NB4 (cell line): ENCODE results near the gene GPR142.

Source experiments
- DNase-seq: peaks from one replicate; pipeline ENCODE4 v3.0.0; 2010; ENCODE audit warnings: low read depth
- H3K4me3 ChIP-seq: one replicate; pipeline ENCODE4 v1.5.1; 2011; ENCODE audit warnings: mild to moderate bottlenecking, low read depth, low read length, moderate library complexity
- MYC ChIP-seq: IDR thresholded peaks from 2 replicates; pipeline ENCODE4 v1.6.1; 2011; ENCODE audit warnings: low read depth, low read length
- POLR2A ChIP-seq: IDR thresholded peaks from 2 replicates; pipeline ENCODE4 v1.6.1; 2011; ENCODE audit warnings: mild to moderate bottlenecking; ENCODE audit not compliant: insufficient read length; ENCODE audit errors: extremely low read depth
- TF ChIP-seq, protein P1 (sequence below): IDR thresholded peaks from one replicate; pipeline ENCODE4 v1.5.1; 2012; ENCODE audit warnings: low read depth, low read length
- TF ChIP-seq, protein P2 (sequence below): IDR thresholded peaks from 2 replicates; pipeline ENCODE4 v1.6.1; 2011; ENCODE audit warnings: low read depth, low read length

GPR142 gene

DNA sequence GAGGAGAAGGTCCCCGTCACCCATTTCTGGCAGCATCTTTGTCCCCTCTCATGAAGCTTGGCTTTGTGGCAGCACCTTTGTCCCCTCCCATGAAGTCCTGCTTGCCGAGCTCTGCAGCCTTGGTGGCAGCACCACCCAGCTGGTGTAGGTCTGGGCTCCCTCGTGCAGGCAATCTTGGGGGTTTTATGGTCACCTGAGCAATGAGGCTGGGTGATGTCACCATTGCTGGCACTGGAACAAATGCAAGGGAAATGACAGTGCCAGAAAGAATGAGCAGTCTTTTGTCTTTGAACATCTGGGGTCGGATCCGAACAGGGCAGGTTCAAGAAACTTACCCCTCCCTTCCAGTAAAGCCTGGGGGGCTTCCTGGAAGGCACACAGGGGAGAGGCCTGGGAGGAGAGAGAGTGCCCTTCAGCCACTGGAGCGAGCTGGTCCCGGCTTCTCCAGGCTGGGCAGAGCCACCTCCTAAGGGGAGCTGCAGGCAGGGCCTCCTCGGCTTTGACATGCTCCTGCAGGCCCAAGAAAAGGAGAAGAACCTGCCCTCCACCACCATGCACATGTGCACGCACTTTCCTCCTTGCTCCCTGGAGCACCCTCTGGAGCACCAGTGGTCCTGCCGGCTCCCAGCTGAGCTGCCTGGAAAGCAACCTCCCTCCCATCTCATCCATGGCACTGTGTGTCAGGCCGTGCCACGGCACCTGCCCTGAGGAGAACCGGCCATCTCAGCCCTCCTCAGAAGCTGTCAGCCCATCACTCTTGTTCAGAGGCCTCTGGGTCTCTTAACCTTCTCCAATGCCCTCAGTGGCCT is 21.7 kb upstream of the GPR142 start:
- TF ChIP-seq, protein P1, sequence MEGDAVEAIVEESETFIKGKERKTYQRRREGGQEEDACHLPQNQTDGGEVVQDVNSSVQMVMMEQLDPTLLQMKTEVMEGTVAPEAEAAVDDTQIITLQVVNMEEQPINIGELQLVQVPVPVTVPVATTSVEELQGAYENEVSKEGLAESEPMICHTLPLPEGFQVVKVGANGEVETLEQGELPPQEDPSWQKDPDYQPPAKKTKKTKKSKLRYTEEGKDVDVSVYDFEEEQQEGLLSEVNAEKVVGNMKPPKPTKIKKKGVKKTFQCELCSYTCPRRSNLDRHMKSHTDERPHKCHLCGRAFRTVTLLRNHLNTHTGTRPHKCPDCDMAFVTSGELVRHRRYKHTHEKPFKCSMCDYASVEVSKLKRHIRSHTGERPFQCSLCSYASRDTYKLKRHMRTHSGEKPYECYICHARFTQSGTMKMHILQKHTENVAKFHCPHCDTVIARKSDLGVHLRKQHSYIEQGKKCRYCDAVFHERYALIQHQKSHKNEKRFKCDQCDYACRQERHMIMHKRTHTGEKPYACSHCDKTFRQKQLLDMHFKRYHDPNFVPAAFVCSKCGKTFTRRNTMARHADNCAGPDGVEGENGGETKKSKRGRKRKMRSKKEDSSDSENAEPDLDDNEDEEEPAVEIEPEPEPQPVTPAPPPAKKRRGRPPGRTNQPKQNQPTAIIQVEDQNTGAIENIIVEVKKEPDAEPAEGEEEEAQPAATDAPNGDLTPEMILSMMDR, result no peak
- TF ChIP-seq, protein P2, sequence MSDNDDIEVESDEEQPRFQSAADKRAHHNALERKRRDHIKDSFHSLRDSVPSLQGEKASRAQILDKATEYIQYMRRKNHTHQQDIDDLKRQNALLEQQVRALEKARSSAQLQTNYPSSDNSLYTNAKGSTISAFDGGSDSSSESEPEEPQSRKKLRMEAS, result no peak
- TF ChIP-seq MYC, result no peak
- no peak for TF ChIP-seq POLR2A
- DNase-seq, result no peak
- no peak overlapping the region for H3K4me3 ChIP-seq

DNA sequence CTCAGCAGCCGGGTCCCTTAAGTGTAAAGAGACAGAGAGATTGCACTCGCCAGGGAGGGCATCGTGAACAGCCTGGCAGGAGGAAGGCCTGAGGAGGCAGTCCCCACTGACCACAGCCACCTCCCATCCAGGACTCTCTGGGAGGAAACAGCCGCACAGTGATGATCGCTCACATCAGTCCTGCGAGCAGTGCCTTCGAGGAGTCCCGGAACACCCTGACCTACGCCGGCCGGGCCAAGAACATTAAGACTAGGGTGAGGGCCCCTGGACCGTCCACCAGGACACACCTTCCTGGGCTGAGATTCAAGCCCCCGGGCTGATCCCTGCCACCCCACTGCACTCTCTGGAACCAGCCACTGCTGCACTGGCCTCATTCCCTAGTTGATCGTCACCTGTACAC is 19.7 kb upstream of the GPR142 start:
- DNase-seq, result no peak
- no peak overlapping the region for H3K4me3 ChIP-seq
- TF ChIP-seq MYC (no peak), POLR2A (no peak)
- TF ChIP-seq, protein P2, result no peak

DNA sequence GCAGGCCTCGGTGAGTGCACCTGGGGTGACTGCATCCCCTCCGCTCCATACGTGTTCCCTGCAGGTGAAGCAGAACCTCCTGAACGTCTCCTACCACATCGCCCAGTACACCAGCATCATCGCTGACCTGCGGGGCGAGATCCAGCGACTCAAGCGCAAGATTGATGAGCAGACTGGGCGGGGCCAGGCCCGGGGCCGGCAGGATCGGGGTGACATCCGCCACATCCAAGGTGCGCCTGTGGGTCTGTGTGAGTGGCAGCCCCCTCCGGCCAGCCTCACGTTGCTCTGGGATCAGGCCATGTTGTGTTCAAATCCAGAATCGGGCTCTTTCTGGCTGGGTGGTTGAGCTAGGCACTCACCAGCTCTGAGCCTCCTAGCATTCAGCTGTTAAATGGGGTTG is 18.2 kb upstream of the GPR142 start:
- TF ChIP-seq, protein P2, result no peak
- TF ChIP-seq, protein P1, result no peak
- no peak for TF ChIP-seq MYC
- no peak for TF ChIP-seq POLR2A

DNA sequence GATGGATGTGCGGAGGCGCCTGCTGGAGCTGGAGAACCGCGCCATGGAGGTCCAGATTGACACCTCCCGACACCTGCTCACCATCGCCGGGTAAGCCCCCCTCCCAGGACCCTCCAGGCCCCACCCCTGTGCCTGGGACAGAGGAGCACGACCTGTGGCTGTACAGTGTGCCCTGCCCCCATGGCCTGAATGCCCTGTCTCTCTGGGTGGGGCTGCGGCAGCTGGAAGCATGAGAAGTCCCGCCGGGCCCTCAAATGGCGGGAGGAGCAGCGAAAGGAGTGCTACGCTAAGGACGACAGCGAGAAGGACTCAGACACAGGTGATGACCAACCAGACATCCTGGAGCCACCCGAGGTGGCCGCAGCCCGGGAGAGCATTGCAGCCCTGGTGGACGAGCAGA is 16.8 kb upstream of the GPR142 start:
- no peak overlapping the region for H3K4me3 ChIP-seq
- TF ChIP-seq, protein P2, result no peak
- TF ChIP-seq MYC (no peak), POLR2A (no peak)
- TF ChIP-seq, protein P1, result no peak
- DNase-seq, result no peak

More for the DNA sequence above, 18.2 kb upstream of the GPR142 start:
- no peak for DNase-seq
- no peak overlapping the region for H3K4me3 ChIP-seq

DNA sequence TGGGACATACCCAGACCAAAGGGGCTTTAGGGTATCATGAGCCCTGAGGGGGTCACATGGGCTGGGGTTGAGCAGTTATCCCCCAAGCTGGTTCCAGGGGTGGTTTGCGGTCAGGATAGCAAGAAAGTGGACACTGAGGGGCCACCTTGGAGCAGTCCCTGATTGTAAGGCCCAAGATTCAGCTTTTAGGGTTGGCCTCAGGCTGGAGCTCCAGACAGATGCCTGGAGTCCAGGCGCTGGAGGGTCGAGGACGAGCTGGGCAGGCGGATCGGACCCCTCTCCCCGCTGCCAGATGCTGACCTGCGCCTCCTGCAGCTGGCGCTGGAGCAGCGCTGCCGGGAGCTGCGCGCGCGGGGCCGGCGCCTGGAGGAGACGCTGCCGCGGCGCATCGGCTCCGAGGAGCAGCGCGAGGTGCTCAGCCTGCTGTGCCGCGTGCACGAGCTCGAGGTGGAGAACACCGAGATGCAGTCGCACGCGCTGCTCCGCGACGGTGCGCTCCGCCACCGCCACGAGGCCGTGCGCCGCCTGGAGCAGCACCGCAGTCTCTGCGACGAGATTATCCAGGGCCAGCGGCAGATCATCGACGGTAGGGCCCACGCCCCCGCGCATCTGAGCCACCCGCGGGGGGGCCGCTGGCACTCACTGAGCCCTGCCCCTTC is 15.6 kb upstream of the GPR142 start:
- H3K4me3 ChIP-seq, result no peak overlapping the region
- DNase-seq, result no peak
- TF ChIP-seq, protein P2, result no peak
- TF ChIP-seq, protein P1, result no peak
- TF ChIP-seq POLR2A (no peak), MYC (no peak)
